Renal pelvis (tissue), 4 donors: ENCODE measurements around the gene BMP2K. TPM values are rescaled to one million over a fixed set of nuclear protein-coding genes. Genes with fewer than 3 reads are reported as not detected.
"Not testable (repeated sequence)": the region's sequence is repeated elsewhere in the genome, so short reads cannot be mapped to it uniquely, and the experiment has no call there.

Experiments
- DNase-seq: peaks from one replicate; pipeline ENCODE4 v3.0.0-alpha.2; 2013
- polyA plus RNA-seq, 3 donors: library from polyadenylated mRNA; unstranded; fragments of 120-200 nt; gene quantifications; one replicate each; pipeline ENCODE4 v1.2.1, GENCODE V29; 2013; ENCODE audit not compliant: insufficient read length in 3 of 3

The BMP2K gene
- polyA plus RNA-seq, 3 donors, result 22.3 to 28.4 (median 27.8) TPM

GRCh38 chr4:78862314-78862737 is 86.2 kb downstream of the BMP2K start:
- DNase-seq, result no peak

DNA sequence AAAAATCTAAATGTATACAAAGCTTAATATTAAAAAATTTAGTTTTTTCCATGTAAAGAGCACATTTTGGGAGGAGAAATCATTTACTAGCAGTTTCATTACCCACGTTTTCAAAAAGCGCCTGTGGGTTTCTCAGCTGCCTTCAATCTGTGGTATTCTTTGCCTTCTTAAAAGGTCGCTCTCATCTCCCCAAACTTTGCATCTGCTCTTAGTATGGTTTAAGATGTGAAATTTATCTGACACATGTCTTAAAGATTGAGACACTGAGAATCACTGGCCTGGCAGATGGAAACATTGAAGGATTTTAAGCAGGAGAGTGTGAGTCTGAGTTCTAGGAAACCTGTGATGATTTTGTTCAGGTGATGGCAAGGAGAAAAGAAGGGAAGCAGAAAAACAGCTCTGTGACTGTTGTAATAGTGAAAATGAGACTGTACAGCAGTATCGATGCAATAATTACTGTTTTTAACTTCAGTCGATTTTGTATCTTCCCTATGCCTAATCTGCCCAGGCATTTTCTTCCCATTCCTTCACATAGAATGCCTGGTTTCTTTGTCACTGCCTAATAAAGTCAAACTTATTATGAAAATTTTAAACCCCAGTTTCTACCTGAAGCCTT is 87.2 kb downstream of the BMP2K start:
- DNase-seq, result no peak

- DNase-seq, result no peak
Measured at GRCh38 chr4:78863991-78864390, 87.8 kb downstream of the BMP2K start.

DNA sequence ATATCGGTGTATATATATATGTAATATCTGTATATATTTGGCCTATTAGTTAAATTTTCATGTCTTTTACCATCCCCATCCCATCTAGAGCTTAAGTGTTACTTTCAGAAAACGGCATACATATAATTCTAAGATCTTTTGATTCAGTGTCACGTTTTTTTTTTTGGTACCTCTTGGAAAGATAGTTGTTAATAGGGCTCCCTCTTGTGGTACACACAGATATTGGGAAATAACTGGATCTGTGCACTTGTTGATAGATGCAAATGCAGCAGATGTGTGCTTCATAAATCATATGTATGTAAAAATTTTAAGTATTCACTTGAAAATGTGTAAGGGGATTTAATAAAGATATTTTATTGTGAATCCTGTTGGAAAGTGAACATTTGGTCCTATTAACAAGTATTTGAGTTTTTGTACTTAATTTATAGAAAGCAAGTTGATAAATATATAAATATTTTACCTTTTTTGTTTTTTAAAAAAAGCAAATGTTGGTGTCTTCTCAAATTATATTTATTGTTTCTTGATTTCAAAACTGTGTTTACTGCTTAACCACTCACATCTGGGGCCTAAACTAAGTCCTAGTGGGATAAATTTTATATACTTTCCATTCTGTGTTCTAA is 88.4 kb downstream of the BMP2K start:
- DNase-seq, result peak; percentile 76

GRCh38 chr4:78865451-78865850 is 89.3 kb downstream of the BMP2K start:
- no peak for DNase-seq

DNA sequence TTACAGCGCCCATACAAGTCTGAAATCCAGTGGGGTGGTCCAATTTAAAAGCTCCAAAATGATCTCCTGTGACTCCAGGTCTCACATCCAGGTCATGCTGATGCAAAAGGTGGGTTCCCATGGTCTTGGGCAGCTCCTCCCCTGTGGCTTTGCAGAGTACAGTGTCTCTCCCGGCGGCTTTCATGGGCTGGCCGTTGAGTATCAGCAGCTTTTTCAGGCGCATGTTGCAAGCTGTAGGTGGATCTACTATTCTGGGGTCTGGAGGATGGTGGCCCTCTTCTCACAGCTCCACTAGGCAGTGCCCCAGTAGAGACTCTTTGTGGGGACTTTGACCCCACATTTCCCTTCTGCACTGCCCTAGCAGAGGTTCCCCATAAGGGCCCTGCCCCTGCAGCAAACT is 92.6 kb downstream of the BMP2K start:
- not testable (repeated sequence) for DNase-seq

DNA sequence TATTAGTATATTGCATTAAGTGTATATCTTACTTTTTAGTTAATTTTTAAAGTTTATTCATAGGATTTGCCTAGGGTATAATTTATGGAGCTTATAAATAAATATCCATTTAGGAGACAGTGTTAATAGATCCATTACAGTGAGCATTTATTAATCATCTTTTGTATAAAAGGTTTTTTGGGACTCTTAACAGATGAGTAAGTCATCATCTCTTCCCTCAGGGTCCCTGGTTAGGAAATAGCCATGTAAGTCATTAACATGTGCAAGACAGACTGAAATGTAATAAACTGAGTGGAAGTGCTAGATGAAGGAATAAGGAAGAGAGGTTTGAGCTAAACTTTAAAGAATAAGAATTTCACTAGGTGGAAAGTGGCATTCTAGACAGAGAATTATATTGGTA is 93.9 kb downstream of the BMP2K start:
- no peak for DNase-seq

- DNase-seq, result no peak
Measured at GRCh38 chr4:78876568-78877320, 100.6 kb downstream of the BMP2K start.

DNA sequence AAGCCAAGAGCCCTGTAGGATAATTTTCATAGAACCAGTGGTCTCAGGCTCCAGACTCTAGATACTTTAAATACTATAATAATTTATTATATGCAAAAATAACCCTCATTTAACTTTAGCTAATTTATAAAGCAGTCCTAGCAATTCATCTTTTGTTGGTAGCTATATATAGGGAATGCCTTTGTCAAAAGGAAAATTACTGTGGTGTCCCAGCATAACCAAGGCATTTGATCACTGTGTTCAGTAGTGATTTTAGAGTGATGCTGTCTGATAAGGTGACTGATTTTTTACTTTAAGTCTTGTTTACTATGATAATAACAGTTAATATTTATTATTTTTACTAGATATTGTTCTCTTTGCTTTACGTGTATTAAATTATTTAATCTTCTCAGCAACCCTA is 101.9 kb downstream of the BMP2K start:
- no peak for DNase-seq

GRCh38 chr4:78880874-78881492 is 104.8 kb downstream of the BMP2K start:
- DNase-seq, result no peak

- no peak for DNase-seq
Measured at GRCh38 chr4:78885598-78885997, 109.4 kb downstream of the BMP2K start.

DNA sequence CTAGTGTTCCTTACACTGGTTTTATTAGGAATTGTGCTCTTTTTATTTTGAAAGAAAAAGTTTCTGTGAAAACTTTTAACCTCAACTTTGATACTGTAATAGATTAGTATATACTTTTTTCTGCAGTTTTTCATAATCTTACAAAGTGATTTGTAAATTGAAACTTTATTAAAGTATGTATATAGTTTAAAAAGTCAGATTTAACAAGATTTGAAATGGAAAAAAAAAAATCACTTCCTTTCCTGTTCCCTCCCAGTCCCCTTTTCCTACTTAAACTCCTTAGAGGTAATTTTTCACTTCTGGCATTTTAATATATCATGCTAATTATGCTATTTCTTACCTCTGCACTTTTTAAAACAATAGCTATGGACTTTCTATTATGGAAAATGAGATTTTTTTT is 113.8 kb downstream of the BMP2K start:
- no peak for DNase-seq

GRCh38 chr4:78899302-78899701 is 123.2 kb downstream of the BMP2K start:
- DNase-seq, result no peak

GRCh38 chr4:78901882-78902281 is 125.7 kb downstream of the BMP2K start:
- no peak for DNase-seq

DNA sequence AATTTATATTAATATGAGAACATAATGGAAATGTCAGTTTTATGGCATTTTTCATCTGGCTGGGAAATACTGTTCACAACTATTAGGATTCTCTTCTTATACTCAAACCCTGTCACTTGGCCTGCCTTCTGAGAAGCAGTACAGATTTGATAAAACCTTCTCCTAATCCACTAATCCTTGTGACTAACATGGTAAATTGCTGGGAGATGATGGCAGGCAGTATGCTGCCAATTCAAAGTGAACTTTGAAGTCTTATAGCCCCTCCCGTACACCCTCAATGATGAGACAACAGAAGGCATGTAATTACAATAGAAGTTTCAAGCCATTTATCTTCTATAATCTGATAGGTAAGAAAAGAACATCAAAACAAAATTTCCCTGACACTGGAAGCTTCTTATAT is 126.1 kb downstream of the BMP2K start:
- no peak for DNase-seq

GRCh38 chr4:78904143-78904542 is 128.0 kb downstream of the BMP2K start:
- DNase-seq, result no peak

GRCh38 chr4:78907638-78908037 is 131.5 kb downstream of the BMP2K start:
- no peak for DNase-seq

DNA sequence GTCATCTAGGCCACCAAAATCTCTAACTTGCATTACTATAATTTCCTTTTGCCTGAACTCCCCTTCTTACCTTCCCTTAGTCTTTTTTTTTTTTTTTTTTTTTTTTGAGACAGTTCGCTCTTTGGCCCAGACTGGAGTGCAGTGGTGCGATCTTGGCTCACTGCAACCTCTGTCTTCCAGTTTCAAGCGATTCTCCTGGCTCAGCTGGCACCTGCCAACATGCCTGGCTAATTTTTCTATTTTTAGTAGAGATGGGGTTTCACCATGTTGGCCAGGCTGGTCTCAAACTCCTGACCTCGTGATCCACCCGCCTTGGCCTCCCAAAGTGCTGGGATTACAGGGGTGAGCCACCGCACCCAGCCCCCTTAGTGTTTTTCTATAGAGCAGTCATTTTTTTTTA is 132.8 kb downstream of the BMP2K start:
- DNase-seq, result not testable (repeated sequence)

DNA sequence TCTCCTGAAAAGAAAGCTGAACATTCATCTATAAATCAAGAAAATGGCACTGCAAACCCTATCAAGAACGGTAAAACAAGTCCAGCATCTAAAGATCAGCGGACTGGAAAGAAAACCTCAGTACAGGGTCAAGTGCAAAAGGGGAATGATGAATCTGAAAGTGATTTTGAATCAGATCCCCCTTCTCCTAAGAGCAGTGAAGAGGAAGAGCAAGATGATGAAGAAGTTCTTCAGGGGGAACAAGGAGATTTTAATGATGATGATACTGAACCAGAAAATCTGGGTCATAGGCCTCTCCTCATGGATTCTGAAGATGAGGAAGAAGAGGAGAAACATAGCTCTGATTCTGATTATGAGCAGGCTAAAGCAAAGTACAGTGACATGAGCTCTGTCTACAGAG is 134.5 kb downstream of the BMP2K start:
- no peak for DNase-seq

- no peak for DNase-seq
Measured at GRCh38 chr4:78922207-78922606, 146.1 kb downstream of the BMP2K start.

DNA sequence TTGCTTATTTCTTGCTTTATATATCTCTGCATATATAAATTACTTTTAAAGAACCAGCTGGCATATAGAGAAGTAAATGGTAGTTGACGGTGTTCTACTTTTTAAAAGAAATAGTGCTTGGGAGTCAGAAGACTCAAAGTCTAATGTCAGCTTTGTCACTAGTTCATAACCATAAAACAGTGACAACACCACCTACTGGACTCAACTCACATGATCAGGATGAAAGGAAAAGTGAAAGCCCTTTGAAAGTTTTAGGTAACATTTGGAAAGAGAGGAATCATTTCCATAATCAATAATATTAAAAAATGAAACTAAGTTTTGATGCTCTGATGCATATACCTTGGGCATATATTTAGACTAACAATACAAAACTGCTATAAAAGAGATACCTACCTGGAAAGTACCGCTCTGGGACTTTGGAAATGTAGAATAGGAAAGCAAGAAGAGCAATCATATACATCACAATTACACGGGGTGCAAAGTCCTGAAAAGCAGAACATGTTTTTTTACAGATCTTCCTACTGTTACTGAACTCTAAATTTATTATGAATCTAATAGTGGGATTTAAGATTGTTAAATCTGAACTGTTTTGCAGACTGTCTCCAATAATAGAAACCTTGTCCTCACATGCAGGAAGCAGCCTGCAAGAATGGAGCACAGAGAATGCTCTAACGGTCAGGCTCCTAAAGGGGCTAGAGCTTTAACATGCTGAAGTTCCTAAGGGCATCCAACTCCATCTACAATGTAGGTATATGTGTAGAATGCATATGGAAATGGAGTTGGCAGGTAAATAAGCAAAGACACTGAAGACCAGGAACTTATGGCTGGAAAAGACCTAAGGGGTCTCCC is 147.5 kb downstream of the BMP2K start:
- no peak for DNase-seq

DNA sequence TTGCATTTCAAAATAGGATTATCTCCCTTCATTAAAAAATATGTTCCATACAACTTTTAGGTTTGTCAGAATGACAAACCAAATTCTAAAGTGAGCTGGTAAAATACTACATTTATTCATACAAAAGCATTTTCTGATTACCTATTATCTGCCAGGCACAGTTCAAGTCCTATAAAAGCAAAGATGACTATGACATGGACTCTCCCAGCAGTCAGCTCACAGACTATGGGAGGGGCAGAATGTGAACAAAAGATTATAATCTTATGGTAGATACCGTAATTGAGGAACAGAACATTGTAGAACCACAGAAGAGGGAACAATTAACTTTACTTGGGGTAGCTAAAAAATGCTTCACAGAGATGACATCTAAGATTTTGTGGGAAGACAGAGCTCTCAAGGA is 150.7 kb downstream of the BMP2K start:
- no peak for DNase-seq
